OCI-LY3 (cell line): Measurements from ENCODE around the gene AREG.

ENCODE experiments used
- H2AFZ ChIP-seq: fragments of 200-600, 300-600 bp; shearing (Covaris generic); 2 replicates; pipeline ENCODE4 v1.6.0; 2014; ENCODE audit warnings: antibody characterized with exemption, low read depth, low read length
- H3K27ac ChIP-seq: fragments of 200-600, 300-600 bp; sonication (generic); 2 replicates; pipeline ENCODE4 v1.5.1; 2014; ENCODE audit warnings: mild to moderate bottlenecking, low read length, moderate library complexity, mixed read lengths
- H3K27me3 ChIP-seq: fragments of 200-600, 300-600 bp; sonication (generic); 2 replicates; pipeline ENCODE4 v1.6.1; 2014; ENCODE audit warnings: low read depth, low read length, mixed read lengths
- H3K36me3 ChIP-seq: fragments of 200-600, 300-600 bp; sonication (generic); replicated peaks from 2 replicates; pipeline ENCODE3; 2014; ENCODE audit warnings: low read depth, low read length, mixed read lengths
- H3K4me1 ChIP-seq: fragments of 300-600, 200-600 bp; sonication (generic); 2 replicates; pipeline ENCODE4 v1.6.1; 2014; ENCODE audit warnings: low read length, mixed read lengths
- H3K4me2 ChIP-seq: fragments of 200-600, 300-600 bp; sonication (generic); 2 replicates; pipeline ENCODE4 v1.6.1; 2014; ENCODE audit warnings: low read length, mixed read lengths
- H3K4me3 ChIP-seq: fragments of 300-600, 200-600 bp; sonication (generic); 2 replicates; pipeline ENCODE4 v1.5.1; 2014; ENCODE audit warnings: antibody characterized with exemption, mild to moderate bottlenecking, low read length, moderate library complexity
- H3K79me2 ChIP-seq: fragments of 300-600, 200-600 bp; shearing (Covaris generic); 2 replicates; pipeline ENCODE4 v1.6.1; 2014; ENCODE audit warnings: mild to moderate bottlenecking, low read length, mixed read lengths
- H3K9ac ChIP-seq: fragments of 300-600, 200-600 bp; shearing (Covaris generic); 2 replicates; pipeline ENCODE4 v1.6.0; 2014; ENCODE audit warnings: mild to moderate bottlenecking, low read length, moderate library complexity
- H3K9me3 ChIP-seq: fragments of 200-600, 300-600 bp; shearing (Covaris generic); 2 replicates; pipeline ENCODE4 v1.6.1; 2014; ENCODE audit warnings: low read length, mixed read lengths; ENCODE audit not compliant: insufficient read depth
- H4K20me1 ChIP-seq: fragments of 200-600, 300-600 bp; sonication (generic); 2 replicates; pipeline ENCODE4 v1.6.1; 2016; ENCODE audit warnings: low read length, mixed read lengths; ENCODE audit not compliant: insufficient read depth
- EZH2phosphoT487 ChIP-seq: fragments of 200-600 bp; shearing (Covaris generic); IDR thresholded peaks from 2 replicates; pipeline ENCODE4 v1.6.1; 2018; ENCODE audit warnings: antibody characterized with exemption, mixed run types, low read depth
- TF ChIP-seq, protein P1 (sequence below): fragments of 200-600, 300-600 bp; sonication (generic); IDR thresholded peaks from 2 replicates; pipeline ENCODE4 v1.5.1; 2014; ENCODE audit warnings: antibody characterized with exemption, low read length, low read depth

AREG gene

DNA sequence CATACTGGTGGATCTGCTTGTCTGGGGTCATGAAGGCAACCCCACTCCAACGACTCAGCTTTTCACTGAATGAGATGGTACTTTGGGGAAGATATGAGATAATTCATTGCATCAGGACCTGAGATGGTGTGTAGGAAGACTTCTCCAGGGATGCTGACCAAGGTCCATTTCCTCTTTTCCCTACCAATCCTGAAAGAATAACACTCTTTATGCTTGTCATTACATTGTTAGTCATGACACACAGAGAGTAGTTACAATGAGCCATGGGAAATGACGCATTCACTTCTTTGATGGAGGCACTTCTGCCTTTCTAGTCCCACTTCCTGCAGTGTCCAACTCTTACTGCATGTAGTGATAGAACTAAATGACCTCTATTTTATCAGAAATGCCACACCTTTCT, 58.6 kb downstream of the AREG start:
- no peaks in the 10 kb centered on the region for H3K4me1 ChIP-seq
- no peak overlapping the region for H3K27ac ChIP-seq
- no peaks in the 10 kb centered on the region for H3K36me3 ChIP-seq
- H3K9me3 ChIP-seq = no peaks in the 10 kb centered on the region
- H3K4me2 ChIP-seq = no peak overlapping the region
- no peaks in the 10 kb centered on the region for H4K20me1 ChIP-seq
- H3K79me2 ChIP-seq = no peaks in the 10 kb centered on the region
- H3K9ac ChIP-seq = no peak overlapping the region
- no peak overlapping the region for H3K4me3 ChIP-seq
- no peak overlapping the region for H2AFZ ChIP-seq
- no peaks in the 10 kb centered on the region for H3K27me3 ChIP-seq
- TF ChIP-seq, protein P1, sequence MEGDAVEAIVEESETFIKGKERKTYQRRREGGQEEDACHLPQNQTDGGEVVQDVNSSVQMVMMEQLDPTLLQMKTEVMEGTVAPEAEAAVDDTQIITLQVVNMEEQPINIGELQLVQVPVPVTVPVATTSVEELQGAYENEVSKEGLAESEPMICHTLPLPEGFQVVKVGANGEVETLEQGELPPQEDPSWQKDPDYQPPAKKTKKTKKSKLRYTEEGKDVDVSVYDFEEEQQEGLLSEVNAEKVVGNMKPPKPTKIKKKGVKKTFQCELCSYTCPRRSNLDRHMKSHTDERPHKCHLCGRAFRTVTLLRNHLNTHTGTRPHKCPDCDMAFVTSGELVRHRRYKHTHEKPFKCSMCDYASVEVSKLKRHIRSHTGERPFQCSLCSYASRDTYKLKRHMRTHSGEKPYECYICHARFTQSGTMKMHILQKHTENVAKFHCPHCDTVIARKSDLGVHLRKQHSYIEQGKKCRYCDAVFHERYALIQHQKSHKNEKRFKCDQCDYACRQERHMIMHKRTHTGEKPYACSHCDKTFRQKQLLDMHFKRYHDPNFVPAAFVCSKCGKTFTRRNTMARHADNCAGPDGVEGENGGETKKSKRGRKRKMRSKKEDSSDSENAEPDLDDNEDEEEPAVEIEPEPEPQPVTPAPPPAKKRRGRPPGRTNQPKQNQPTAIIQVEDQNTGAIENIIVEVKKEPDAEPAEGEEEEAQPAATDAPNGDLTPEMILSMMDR = no peak
- TF ChIP-seq EZH2phosphoT487 = no peak

DNA sequence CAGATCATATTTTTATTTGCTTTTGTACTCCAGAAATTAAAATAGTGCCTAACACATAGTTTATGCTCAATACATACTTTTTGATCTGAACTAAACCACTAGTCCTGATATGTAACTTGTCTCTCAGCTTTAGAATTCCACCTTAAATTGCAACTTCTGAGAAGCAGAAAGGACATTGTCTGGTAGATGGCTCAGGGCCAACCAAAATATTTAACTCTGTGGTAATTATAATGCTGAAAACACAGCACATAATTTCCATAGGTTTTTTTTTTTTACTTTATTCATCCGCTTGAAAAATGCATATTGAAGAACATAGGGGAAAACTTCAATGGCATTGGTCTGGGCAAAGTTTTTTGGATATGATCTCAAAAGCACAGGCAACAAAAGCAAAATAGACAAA, 59.3 kb downstream of the AREG start:
- H3K27ac ChIP-seq = no peak overlapping the region
- no peak overlapping the region for H3K9ac ChIP-seq

More for the DNA sequence above, 59.3 kb downstream of the AREG start:
- H3K4me2 ChIP-seq = no peak overlapping the region
- no peak overlapping the region for H2AFZ ChIP-seq
- no peaks in the 10 kb centered on the region for H3K27me3 ChIP-seq
- TF ChIP-seq, protein P1 = no peak
- TF ChIP-seq EZH2phosphoT487 = no peak
- no peak overlapping the region for H3K4me3 ChIP-seq
- H4K20me1 ChIP-seq = no peaks in the 10 kb centered on the region
- no peaks in the 10 kb centered on the region for H3K9me3 ChIP-seq
- no peaks in the 10 kb centered on the region for H3K36me3 ChIP-seq
- H3K79me2 ChIP-seq = no peaks in the 10 kb centered on the region
- H3K4me1 ChIP-seq = no peaks in the 10 kb centered on the region
